WTC11 (cell line): ENCODE data around the gene THEM5. TPM values are rescaled to one million over a fixed set of nuclear protein-coding genes. Genes with fewer than 3 reads are reported as not detected.

Source experiments
- ATAC-seq: fragments of 200-7000 bp; cut with Tn5 transposase; 2 replicates; pipeline ENCODE4 v1.10.0; 2021; ENCODE audit warnings: mild to moderate bottlenecking, moderate library complexity
- CTCF ChIA-PET: fragments of 300-600 bp; sonication (Branson Sonifier 250); formaldehyde crosslinking; loops from one replicate; lab custom pipeline; 2021; ENCODE audit warnings: antibody characterized with exemption; lab: Charles Lee
- POLR2A ChIA-PET: fragments of 350-600 bp; sonication (Branson Sonifier 250); formaldehyde crosslinking; loops from one replicate; lab custom pipeline; 2021; ENCODE audit warnings: antibody characterized with exemption; lab: Charles Lee
- DNase-seq: peaks from one replicate; pipeline ENCODE4 v3.0.0; 2021; ENCODE audit warnings: low spot score
- H3K27ac Mint-ChIP-seq: 2 replicates; pipeline ENCODE4 v1.8.0; 2021; ENCODE audit warnings: mixed read lengths
- H3K27me3 Mint-ChIP-seq: 2 replicates; pipeline ENCODE4 v1.8.0; 2021; ENCODE audit warnings: low read depth, mild to moderate bottlenecking, moderate library complexity, mixed read lengths
- H3K36me3 Mint-ChIP-seq: 2 replicates; pipeline ENCODE4 v1.8.0; 2021; ENCODE audit warnings: mixed read lengths
- H3K4me1 Mint-ChIP-seq: 2 replicates; pipeline ENCODE4 v1.8.0; 2022; ENCODE audit warnings: mixed read lengths
- H3K4me3 Mint-ChIP-seq: 2 replicates; pipeline ENCODE4 v1.8.0; 2021; ENCODE audit warnings: mild to moderate bottlenecking, moderate library complexity, mixed read lengths
- H3K9me3 Mint-ChIP-seq: 2 replicates; pipeline ENCODE4 v1.8.0; 2021; ENCODE audit warnings: mixed read lengths
- ATF3 ChIP-seq: sonication (generic); formaldehyde crosslinking; conservative IDR thresholded peaks from 2 replicates; pipeline ENCODE4 v1.8.1; 2022; ENCODE audit warnings: mild to moderate bottlenecking, missing genetic modification reagents
- CREB1 ChIP-seq: sonication (generic); formaldehyde crosslinking; IDR thresholded peaks from 2 replicates; pipeline ENCODE4 v1.8.0; 2023; ENCODE audit warnings: mild to moderate bottlenecking, missing genetic modification reagents
- CREM ChIP-seq: sonication (generic); formaldehyde crosslinking; IDR thresholded peaks from 2 replicates; pipeline ENCODE4 v1.8.1; 2022; ENCODE audit warnings: mild to moderate bottlenecking, missing genetic modification reagents, moderate library complexity
- CTCF ChIP-seq: fragments of 200-600 bp; IDR thresholded peaks from 2 replicates; pipeline ENCODE4 v1.8.0; 2022; ENCODE audit warnings: antibody characterized with exemption
- FOXJ3 ChIP-seq: sonication (generic); formaldehyde crosslinking; IDR thresholded peaks from 2 replicates; pipeline ENCODE4 v1.9.0; 2021; ENCODE audit warnings: missing genetic modification reagents, mild to moderate bottlenecking, borderline replicate concordance
- FOXP1 ChIP-seq: sonication (generic); formaldehyde crosslinking; IDR thresholded peaks from 2 replicates; pipeline ENCODE4 v1.8.0; 2022; ENCODE audit warnings: missing genetic modification reagents, mild to moderate bottlenecking, moderate library complexity, borderline replicate concordance
- NR1H2 ChIP-seq: sonication (generic); formaldehyde crosslinking; IDR thresholded peaks from 2 replicates; pipeline ENCODE4 v1.9.0; 2021; ENCODE audit warnings: mild to moderate bottlenecking, moderate library complexity, missing genetic modification reagents
- NR2C2 ChIP-seq: sonication (generic); formaldehyde crosslinking; IDR thresholded peaks from 2 replicates; pipeline ENCODE4 v1.8.0; 2022; ENCODE audit warnings: mild to moderate bottlenecking, missing genetic modification reagents
- NR3C1 ChIP-seq: sonication (generic); formaldehyde crosslinking; conservative IDR thresholded peaks from 2 replicates; pipeline ENCODE4 v1.8.1; 2023; ENCODE audit warnings: low read depth, mild to moderate bottlenecking, missing genetic modification reagents
- PRRX2 ChIP-seq: fragments of 250-450 bp; sonication (Bioruptor Pico); IDR thresholded peaks from 2 replicates; pipeline ENCODE4 v1.8.0; 2021; ENCODE audit warnings: mild to moderate bottlenecking
- ZBTB21 ChIP-seq: sonication (generic); formaldehyde crosslinking; IDR thresholded peaks from 2 replicates; pipeline ENCODE4 v1.8.1; 2023; ENCODE audit warnings: mild to moderate bottlenecking, missing genetic modification reagents, borderline replicate concordance
- ZNF423 ChIP-seq: fragments of 250-450 bp; sonication (Bioruptor Pico); IDR thresholded peaks from 2 replicates; pipeline ENCODE4 v2.1.2; 2022; ENCODE audit warnings: mild to moderate bottlenecking, moderate library complexity
- total RNA-seq: library from RNA; stranded (reverse); gene quantifications from 3 replicates; pipeline ENCODE4 v1.2.3, GENCODE V29; 2021
- TF ChIP-seq, protein P1 (sequence below): sonication (generic); formaldehyde crosslinking; IDR thresholded peaks from 2 replicates; pipeline ENCODE4 v1.8.1; 2023; ENCODE audit warnings: mild to moderate bottlenecking, missing genetic modification reagents
- TF ChIP-seq, protein P2 (sequence below): sonication (generic); formaldehyde crosslinking; IDR thresholded peaks from 2 replicates; pipeline ENCODE4 v1.8.1; 2022; ENCODE audit warnings: mild to moderate bottlenecking, moderate library complexity, missing genetic modification reagents
- TF ChIP-seq, protein P3 (sequence below): sonication (generic); formaldehyde crosslinking; IDR thresholded peaks from 2 replicates; pipeline ENCODE4 v1.8.0; 2022; ENCODE audit warnings: mild to moderate bottlenecking, missing genetic modification reagents
- TF ChIP-seq, protein P4 (sequence below): sonication (generic); formaldehyde crosslinking; IDR thresholded peaks from 2 replicates; pipeline ENCODE4 v1.8.1; 2023; ENCODE audit warnings: mild to moderate bottlenecking, missing genetic modification reagents
- TF ChIP-seq, protein P5 (sequence below): sonication (generic); formaldehyde crosslinking; IDR thresholded peaks from 2 replicates; pipeline ENCODE4 v1.8.1; 2022; ENCODE audit warnings: low read depth, mild to moderate bottlenecking, moderate library complexity, missing genetic modification reagents, borderline replicate concordance
- TF ChIP-seq, protein P6 (sequence below): sonication (generic); formaldehyde crosslinking; IDR thresholded peaks from 2 replicates; pipeline ENCODE4 v1.8.1; 2022; ENCODE audit warnings: low read depth, missing genetic modification reagents, borderline replicate concordance
- TF ChIP-seq, protein P7 (sequence below): fragments of 250-450 bp; sonication (Bioruptor Pico); IDR thresholded peaks from 2 replicates; pipeline ENCODE4 v1.9.0; 2021; ENCODE audit warnings: mild to moderate bottlenecking

THEM5 gene
- total RNA-seq, 1 experiment from 2014 or later: not detected

- Mint-ChIP-seq H3K27ac (no peak overlapping the region), H3K9me3 (no peaks in the 10 kb centered on the region), H3K4me1 (peaks cover 14% of the 10 kb centered on the region), H3K27me3 (peaks cover 6% of the 10 kb centered on the region), H3K4me3 (no peak overlapping the region), H3K36me3 (no peaks in the 10 kb centered on the region)
- ChIA-PET CTCF (interaction anchor here (1.0 to 1.5 kb wide), 2 partner anchors 9 to 233 kb away, joined by 3 read pairs; no protein-coding TSS in a partner anchor), POLR2A (interaction anchor here (1.5 kb wide), 1 partner anchor 39 kb away, joined by 3 read pairs; no protein-coding TSS in a partner anchor)
- DNase-seq (no peak), ATAC-seq (no peak)
- TF ChIP-seq ZNF423 (CRISPR knock-in tag) (no peak), NR3C1 (CRISPR knock-in tag) (no peak), FOXJ3 (CRISPR knock-in tag) (no peak), NR1H2 (CRISPR knock-in tag) (no peak), ATF3 (CRISPR knock-in tag) (no peak), CREM (CRISPR knock-in tag) (no peak), FOXP1 (CRISPR knock-in tag) (no peak), NR2C2 (CRISPR knock-in tag) (no peak), CTCF (no peak), ZBTB21 (CRISPR knock-in tag) (no peak), CREB1 (no peak), PRRX2 (CRISPR knock-in tag) (no peak)
- TF ChIP-seq, protein P1, sequence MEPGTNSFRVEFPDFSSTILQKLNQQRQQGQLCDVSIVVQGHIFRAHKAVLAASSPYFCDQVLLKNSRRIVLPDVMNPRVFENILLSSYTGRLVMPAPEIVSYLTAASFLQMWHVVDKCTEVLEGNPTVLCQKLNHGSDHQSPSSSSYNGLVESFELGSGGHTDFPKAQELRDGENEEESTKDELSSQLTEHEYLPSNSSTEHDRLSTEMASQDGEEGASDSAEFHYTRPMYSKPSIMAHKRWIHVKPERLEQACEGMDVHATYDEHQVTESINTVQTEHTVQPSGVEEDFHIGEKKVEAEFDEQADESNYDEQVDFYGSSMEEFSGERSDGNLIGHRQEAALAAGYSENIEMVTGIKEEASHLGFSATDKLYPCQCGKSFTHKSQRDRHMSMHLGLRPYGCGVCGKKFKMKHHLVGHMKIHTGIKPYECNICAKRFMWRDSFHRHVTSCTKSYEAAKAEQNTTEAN (CRISPR knock-in tag): no peak
- TF ChIP-seq, protein P2, sequence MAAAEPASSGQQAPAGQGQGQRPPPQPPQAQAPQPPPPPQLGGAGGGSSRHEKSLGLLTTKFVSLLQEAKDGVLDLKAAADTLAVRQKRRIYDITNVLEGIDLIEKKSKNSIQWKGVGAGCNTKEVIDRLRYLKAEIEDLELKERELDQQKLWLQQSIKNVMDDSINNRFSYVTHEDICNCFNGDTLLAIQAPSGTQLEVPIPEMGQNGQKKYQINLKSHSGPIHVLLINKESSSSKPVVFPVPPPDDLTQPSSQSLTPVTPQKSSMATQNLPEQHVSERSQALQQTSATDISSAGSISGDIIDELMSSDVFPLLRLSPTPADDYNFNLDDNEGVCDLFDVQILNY (CRISPR knock-in tag): no peak
- TF ChIP-seq, protein P3, sequence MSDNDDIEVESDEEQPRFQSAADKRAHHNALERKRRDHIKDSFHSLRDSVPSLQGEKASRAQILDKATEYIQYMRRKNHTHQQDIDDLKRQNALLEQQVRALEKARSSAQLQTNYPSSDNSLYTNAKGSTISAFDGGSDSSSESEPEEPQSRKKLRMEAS (CRISPR knock-in tag): no peak
- TF ChIP-seq, protein P4, sequence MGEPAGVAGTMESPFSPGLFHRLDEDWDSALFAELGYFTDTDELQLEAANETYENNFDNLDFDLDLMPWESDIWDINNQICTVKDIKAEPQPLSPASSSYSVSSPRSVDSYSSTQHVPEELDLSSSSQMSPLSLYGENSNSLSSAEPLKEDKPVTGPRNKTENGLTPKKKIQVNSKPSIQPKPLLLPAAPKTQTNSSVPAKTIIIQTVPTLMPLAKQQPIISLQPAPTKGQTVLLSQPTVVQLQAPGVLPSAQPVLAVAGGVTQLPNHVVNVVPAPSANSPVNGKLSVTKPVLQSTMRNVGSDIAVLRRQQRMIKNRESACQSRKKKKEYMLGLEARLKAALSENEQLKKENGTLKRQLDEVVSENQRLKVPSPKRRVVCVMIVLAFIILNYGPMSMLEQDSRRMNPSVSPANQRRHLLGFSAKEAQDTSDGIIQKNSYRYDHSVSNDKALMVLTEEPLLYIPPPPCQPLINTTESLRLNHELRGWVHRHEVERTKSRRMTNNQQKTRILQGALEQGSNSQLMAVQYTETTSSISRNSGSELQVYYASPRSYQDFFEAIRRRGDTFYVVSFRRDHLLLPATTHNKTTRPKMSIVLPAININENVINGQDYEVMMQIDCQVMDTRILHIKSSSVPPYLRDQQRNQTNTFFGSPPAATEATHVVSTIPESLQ (CRISPR knock-in tag): no peak
- TF ChIP-seq, protein P5, sequence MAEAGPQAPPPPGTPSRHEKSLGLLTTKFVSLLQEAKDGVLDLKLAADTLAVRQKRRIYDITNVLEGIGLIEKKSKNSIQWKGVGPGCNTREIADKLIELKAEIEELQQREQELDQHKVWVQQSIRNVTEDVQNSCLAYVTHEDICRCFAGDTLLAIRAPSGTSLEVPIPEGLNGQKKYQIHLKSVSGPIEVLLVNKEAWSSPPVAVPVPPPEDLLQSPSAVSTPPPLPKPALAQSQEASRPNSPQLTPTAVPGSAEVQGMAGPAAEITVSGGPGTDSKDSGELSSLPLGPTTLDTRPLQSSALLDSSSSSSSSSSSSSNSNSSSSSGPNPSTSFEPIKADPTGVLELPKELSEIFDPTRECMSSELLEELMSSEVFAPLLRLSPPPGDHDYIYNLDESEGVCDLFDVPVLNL (CRISPR knock-in tag): no peak
- TF ChIP-seq, protein P6, sequence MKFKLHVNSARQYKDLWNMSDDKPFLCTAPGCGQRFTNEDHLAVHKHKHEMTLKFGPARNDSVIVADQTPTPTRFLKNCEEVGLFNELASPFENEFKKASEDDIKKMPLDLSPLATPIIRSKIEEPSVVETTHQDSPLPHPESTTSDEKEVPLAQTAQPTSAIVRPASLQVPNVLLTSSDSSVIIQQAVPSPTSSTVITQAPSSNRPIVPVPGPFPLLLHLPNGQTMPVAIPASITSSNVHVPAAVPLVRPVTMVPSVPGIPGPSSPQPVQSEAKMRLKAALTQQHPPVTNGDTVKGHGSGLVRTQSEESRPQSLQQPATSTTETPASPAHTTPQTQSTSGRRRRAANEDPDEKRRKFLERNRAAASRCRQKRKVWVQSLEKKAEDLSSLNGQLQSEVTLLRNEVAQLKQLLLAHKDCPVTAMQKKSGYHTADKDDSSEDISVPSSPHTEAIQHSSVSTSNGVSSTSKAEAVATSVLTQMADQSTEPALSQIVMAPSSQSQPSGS (CRISPR knock-in tag): no peak
- TF ChIP-seq, protein P7, sequence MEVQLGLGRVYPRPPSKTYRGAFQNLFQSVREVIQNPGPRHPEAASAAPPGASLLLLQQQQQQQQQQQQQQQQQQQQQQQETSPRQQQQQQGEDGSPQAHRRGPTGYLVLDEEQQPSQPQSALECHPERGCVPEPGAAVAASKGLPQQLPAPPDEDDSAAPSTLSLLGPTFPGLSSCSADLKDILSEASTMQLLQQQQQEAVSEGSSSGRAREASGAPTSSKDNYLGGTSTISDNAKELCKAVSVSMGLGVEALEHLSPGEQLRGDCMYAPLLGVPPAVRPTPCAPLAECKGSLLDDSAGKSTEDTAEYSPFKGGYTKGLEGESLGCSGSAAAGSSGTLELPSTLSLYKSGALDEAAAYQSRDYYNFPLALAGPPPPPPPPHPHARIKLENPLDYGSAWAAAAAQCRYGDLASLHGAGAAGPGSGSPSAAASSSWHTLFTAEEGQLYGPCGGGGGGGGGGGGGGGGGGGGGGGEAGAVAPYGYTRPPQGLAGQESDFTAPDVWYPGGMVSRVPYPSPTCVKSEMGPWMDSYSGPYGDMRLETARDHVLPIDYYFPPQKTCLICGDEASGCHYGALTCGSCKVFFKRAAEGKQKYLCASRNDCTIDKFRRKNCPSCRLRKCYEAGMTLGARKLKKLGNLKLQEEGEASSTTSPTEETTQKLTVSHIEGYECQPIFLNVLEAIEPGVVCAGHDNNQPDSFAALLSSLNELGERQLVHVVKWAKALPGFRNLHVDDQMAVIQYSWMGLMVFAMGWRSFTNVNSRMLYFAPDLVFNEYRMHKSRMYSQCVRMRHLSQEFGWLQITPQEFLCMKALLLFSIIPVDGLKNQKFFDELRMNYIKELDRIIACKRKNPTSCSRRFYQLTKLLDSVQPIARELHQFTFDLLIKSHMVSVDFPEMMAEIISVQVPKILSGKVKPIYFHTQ (CRISPR knock-in tag): no peak
Observed at GRCh38 chr1:151801846-151802245, 51.7 kb downstream of the THEM5 start.
